Endothelial cell of umbilical vein (primary cell): ENCODE data around the gene HDAC9.

Experiments used
- CTCF ChIP-seq, 2 donors: IDR thresholded peaks; 1 replicate in 1 of 2; 2 replicates in 1 of 2; pipeline ENCODE4 v1.5.1; 2011; ENCODE audit warnings: low read length in 2 of 2, mild to moderate bottlenecking in 2 of 2, moderate library complexity in 2 of 2, control low read depth in 1 of 2, inconsistent platforms in 1 of 2, low read depth in 1 of 2; ENCODE audit not compliant: insufficient read depth in 1 of 2; ENCODE audit errors: extremely low read depth in 1 of 2
- EZH2 ChIP-seq: IDR thresholded peaks from 2 replicates; pipeline ENCODE4 v1.6.1; 2012; ENCODE audit warnings: borderline replicate concordance, low read depth, mild to moderate bottlenecking, moderate library complexity, low read length, inconsistent platforms; ENCODE audit not compliant: severe bottlenecking
- FOS ChIP-seq: IDR thresholded peaks from 2 replicates; pipeline ENCODE4 v1.6.1; 2011; ENCODE audit warnings: mild to moderate bottlenecking, low read length, moderate library complexity, borderline replicate concordance; ENCODE audit not compliant: insufficient read depth
- JUN ChIP-seq: IDR thresholded peaks from 2 replicates; pipeline ENCODE4 v1.6.1; 2011; ENCODE audit warnings: borderline replicate concordance, low read depth; ENCODE audit not compliant: insufficient read length, insufficient read depth
- MYC ChIP-seq: IDR thresholded peaks from one replicate; pipeline ENCODE4 v1.6.1; 2011; ENCODE audit warnings: mild to moderate bottlenecking, low read depth, low read length
- POLR2A ChIP-seq: IDR thresholded peaks from 2 replicates; pipeline ENCODE4 v1.6.1; 2012; ENCODE audit warnings: low read depth, mild to moderate bottlenecking, control low read depth, low read length
- POLR2AphosphoS5 ChIP-seq: IDR thresholded peaks from 2 replicates; pipeline ENCODE4 v1.6.1; 2012; ENCODE audit warnings: low read depth, mild to moderate bottlenecking, control low read depth, low read length, moderate library complexity; ENCODE audit not compliant: insufficient read depth

GRCh38 chr7:19009936-19010280 lies 514.4 kb downstream of the HDAC9 start:
- TF ChIP-seq CTCF (IDR thresholded peaks at IDR 0.05; ENCODE audit: extremely low read depth in 1 of 2, insufficient read depth in 1 of 2, low read depth in 1 of 2, low read length in 2 of 2) (no peak), POLR2A (no peak), POLR2AphosphoS5 (no peak), EZH2 (no peak), JUN (no peak), FOS (no peak), MYC (no peak)
